HCEC 1CT (cell line): ENCODE measurements around the gene PRPF6.
"Not testable (repeated sequence)": the region's sequence is repeated elsewhere in the genome, so short reads cannot be mapped to it uniquely, and the experiment has no call there.

Experiments used
- DNase-seq: peaks from one replicate; pipeline ENCODE4 v3.0.0-alpha.2; 2017

Gene PRPF6

GRCh38 chr20:63973636-63974401, 7.1 kb upstream of the PRPF6 start:
- peak; percentile 78 for DNase-seq

- DNase-seq, result no peak
Measured at GRCh38 chr20:63974402-63975200, 6.3 kb upstream of the PRPF6 start.

GRCh38 chr20:63976511-63976910, 4.4 kb upstream of the PRPF6 start:
- DNase-seq, result not testable (repeated sequence)

GRCh38 chr20:63976980-63977738, 3.8 kb upstream of the PRPF6 start:
- DNase-seq, result no peak

- peak; percentile 71 for DNase-seq
Measured at GRCh38 chr20:63977739-63978276, 3.1 kb upstream of the PRPF6 start.

- no peak for DNase-seq
Measured at GRCh38 chr20:63978319-63979228, 2.4 kb upstream of the PRPF6 start.

GRCh38 chr20:63979229-63979556, 1.7 kb upstream of the PRPF6 start:
- DNase-seq, result no peak

- DNase-seq, result no peak
Measured at GRCh38 chr20:63979557-63980316, 1.2 kb upstream of the PRPF6 start, which contains the start of gene SAMD10. TSS of gene SAMD10 (minus strand) at chr20:63979642. CDS start at chr20:63979467, 175 bp downstream.

GRCh38 chr20:63980317-63980805, 571 bp upstream of the PRPF6 start:
- no peak for DNase-seq

GRCh38 chr20:63982937-63983336, 2.0 kb downstream of the PRPF6 start:
- no peak for DNase-seq

GRCh38 chr20:64000906-64001305, 20.0 kb downstream of the PRPF6 start:
- DNase-seq, result no peak

GRCh38 chr20:64001607-64002011, 20.7 kb downstream of the PRPF6 start:
- DNase-seq, result no peak

- DNase-seq, result no peak
Measured at GRCh38 chr20:64003960-64004725, 23.2 kb downstream of the PRPF6 start.

- DNase-seq, result peak; percentile 45
Measured at GRCh38 chr20:64005394-64005793, 24.5 kb downstream of the PRPF6 start.

GRCh38 chr20:64006490-64006889, 25.6 kb downstream of the PRPF6 start:
- DNase-seq, result no peak

GRCh38 chr20:64006902-64007301, 26.0 kb downstream of the PRPF6 start:
- DNase-seq, result no peak

GRCh38 chr20:64009811-64010387, 29.0 kb downstream of the PRPF6 start:
- no peak for DNase-seq

GRCh38 chr20:64010711-64011237, 29.8 kb downstream of the PRPF6 start:
- peak; percentile 9 for DNase-seq

- no peak for DNase-seq
Measured at GRCh38 chr20:64011366-64011779, 30.4 kb downstream of the PRPF6 start.
